GM08714 (cell line): Measurements from ENCODE around the gene PAPLN.

Source experiments
- H3K4me3 ChIP-seq: fragments of 200-500 bp; sonication (Bioruptor generic); 2 replicates; pipeline ENCODE4 v1.5.1; 2014; ENCODE audit warnings: mild to moderate bottlenecking, low read length, inconsistent platforms
- ZNF274 ChIP-seq: IDR thresholded peaks from 2 replicates; pipeline ENCODE4 v1.6.1; 2012; ENCODE audit warnings: mild to moderate bottlenecking, low read depth, low read length

PAPLN gene

GRCh38 chr14:73248108-73248868 is 11.0 kb downstream of the PAPLN start:
- TF ChIP-seq ZNF274 = no peak
- H3K4me3 ChIP-seq = peak overlapping the region; percentile 13; the same call in 1 of the 2 replicates

GRCh38 chr14:73249108-73249507 is 11.8 kb downstream of the PAPLN start:
- no peak for TF ChIP-seq ZNF274
- no peak overlapping the region; the same call in 1 of the 2 replicates for H3K4me3 ChIP-seq

GRCh38 chr14:73249564-73250316 is 12.4 kb downstream of the PAPLN start:
- no peak for TF ChIP-seq ZNF274
- H3K4me3 ChIP-seq = no peak overlapping the region

GRCh38 chr14:73250317-73250713 is 13.0 kb downstream of the PAPLN start:
- H3K4me3 ChIP-seq = no peak overlapping the region
- TF ChIP-seq ZNF274 = no peak

GRCh38 chr14:73250781-73251500 is 13.6 kb downstream of the PAPLN start:
- no peak for TF ChIP-seq ZNF274
- no peak overlapping the region for H3K4me3 ChIP-seq

GRCh38 chr14:73251516-73252215 is 14.4 kb downstream of the PAPLN start:
- H3K4me3 ChIP-seq = no peak overlapping the region
- TF ChIP-seq ZNF274 = no peak

- TF ChIP-seq ZNF274 = no peak
- H3K4me3 ChIP-seq = no peak overlapping the region
Measured at GRCh38 chr14:73252491-73253322, 15.4 kb downstream of the PAPLN start.

GRCh38 chr14:73253323-73253610 is 16.0 kb downstream of the PAPLN start:
- no peak for TF ChIP-seq ZNF274
- no peak overlapping the region for H3K4me3 ChIP-seq

GRCh38 chr14:73253721-73254120 is 16.4 kb downstream of the PAPLN start:
- no peak overlapping the region for H3K4me3 ChIP-seq
- no peak for TF ChIP-seq ZNF274

GRCh38 chr14:73254247-73255004 is 17.1 kb downstream of the PAPLN start:
- H3K4me3 ChIP-seq = no peak overlapping the region
- TF ChIP-seq ZNF274 = no peak

- TF ChIP-seq ZNF274 = no peak
- H3K4me3 ChIP-seq = no peak overlapping the region
Measured at GRCh38 chr14:73255005-73255400, 17.7 kb downstream of the PAPLN start.

- H3K4me3 ChIP-seq = no peak overlapping the region
- TF ChIP-seq ZNF274 = no peak
Measured at GRCh38 chr14:73255693-73256225, 18.5 kb downstream of the PAPLN start.
